Naive B cell (primary cell): ENCODE results near the gene MPHOSPH8. TPM values are rescaled to one million over a fixed set of nuclear protein-coding genes. Genes with fewer than 3 reads are reported as not detected.

Experiments used
- ATAC-seq, 2 donors: fragments of 150-1000 bp; cut with Tn5 transposase; 2 replicates each; pipeline ENCODE4 v1.10.0; 2021; ENCODE audit warnings: low read depth in 2 of 2, mild to moderate bottlenecking in 2 of 2, moderate library complexity in 2 of 2
- DNase-seq: peaks from one replicate; pipeline ENCODE4 v3.0.0; 2022
- H3K27ac Mint-ChIP-seq, 6 donors: one replicate each; pipeline ENCODE4 v1.8.0; 2020 to 2022; ENCODE audit warnings: mild to moderate bottlenecking in 6 of 6, mixed read lengths in 6 of 6, moderate library complexity in 5 of 6, inconsistent platforms in 2 of 6
- H3K27me3 Mint-ChIP-seq, 3 donors: one replicate each; pipeline ENCODE4 v1.8.0; 2021 to 2022; ENCODE audit warnings: mixed read lengths in 3 of 3, mild to moderate bottlenecking in 1 of 3
- H3K36me3 Mint-ChIP-seq, 2 donors: one replicate each; pipeline ENCODE4 v1.8.0; 2020 to 2022; ENCODE audit warnings: mixed read lengths in 2 of 2, inconsistent platforms in 1 of 2, mild to moderate bottlenecking in 1 of 2
- H3K4me1 Mint-ChIP-seq, 3 donors: one replicate each; pipeline ENCODE4 v1.8.0; 2020 to 2022; ENCODE audit warnings: mixed read lengths in 3 of 3, inconsistent platforms in 1 of 3, mild to moderate bottlenecking in 1 of 3, moderate library complexity in 1 of 3
- H3K4me3 Mint-ChIP-seq, 8 donors: one replicate each; pipeline ENCODE4 v1.8.0; 2020 to 2022; ENCODE audit warnings: mild to moderate bottlenecking in 8 of 8, mixed read lengths in 8 of 8, moderate library complexity in 8 of 8, inconsistent platforms in 2 of 8
- H3K9me3 Mint-ChIP-seq, 7 donors: one replicate each; pipeline ENCODE4 v1.8.0; 2020 to 2022; ENCODE audit warnings: mixed read lengths in 7 of 7, mild to moderate bottlenecking in 5 of 7, inconsistent platforms in 2 of 7, moderate library complexity in 1 of 7
- polyA plus RNA-seq, 6 donors: library from polyadenylated mRNA; unstranded; fragments of 300-500 nt; fragmentation: Illumina TruSeq; gene quantifications; one replicate each; pipeline ENCODE4 v1.2.3, GENCODE V29; 2021; ENCODE audit warnings: low read depth in 6 of 6

Gene MPHOSPH8
- 10 to 100 TPM in 4 of 6 donors, 1 to 10 TPM in 2; 9.4 to 20.9 (median 10.8) TPM for polyA plus RNA-seq

GRCh38 chr13:19633479-19634255 is at the start of gene MPHOSPH8:
Gene MPHOSPH8, plus strand, starts transcription at chr13:19633659. Its CDS starts 90 bp downstream, at chr13:19633749.
- DNase-seq (peak; percentile 91), ATAC-seq (peak; percentile 96 to 97)
- peak within 1 kb of the TSS; percentile 95 to 100 (median 100) for H3K27ac Mint-ChIP-seq
- peaks cover 0 to 14% (median 3%) of the 10 kb centered on the region in 3 donors for H3K27me3 Mint-ChIP-seq
- H3K4me1 Mint-ChIP-seq = peaks cover 23 to 47% (median 40%) of the 10 kb centered on the region in 3 donors
- H3K4me3 Mint-ChIP-seq = peak within 1 kb of the TSS; percentile 98 to 100 (median 100)
- H3K9me3 Mint-ChIP-seq = peaks cover 0 to 15% (median 6%) of the 10 kb centered on the region in 7 donors
- H3K36me3 Mint-ChIP-seq = peaks cover 0 to 13% of the 10 kb centered on the region in 2 donors

GRCh38 chr13:19586904-19587634 is 46.4 kb upstream of the MPHOSPH8 start:
- peak overlapping the region; percentile 73 to 94 (median 84) for H3K4me3 Mint-ChIP-seq
- peaks cover 11 to 19% of the 10 kb centered on the region in 2 donors for H3K36me3 Mint-ChIP-seq
- peak overlapping the region; percentile 37 to 91 (median 56) for H3K27ac Mint-ChIP-seq
- ATAC-seq = peak; percentile 93 to 95
- peaks cover 13 to 61% (median 50%) of the 10 kb centered on the region in 7 donors for H3K9me3 Mint-ChIP-seq
- peak; percentile 44 for DNase-seq
- H3K4me1 Mint-ChIP-seq = peaks cover 20 to 30% (median 24%) of the 10 kb centered on the region in 3 donors
- H3K27me3 Mint-ChIP-seq = peaks cover 16 to 52% (median 25%) of the 10 kb centered on the region in 3 donors

- DNase-seq (no peak), ATAC-seq (no peak)
- Mint-ChIP-seq H3K4me3 (peak overlapping the region; percentile 73 to 94 (median 84)), H3K27ac (peak overlapping the region in 1 of 6 donors; percentile 54), H3K9me3 (peaks cover 9 to 54% (median 46%) of the 10 kb centered on the region in 7 donors), H3K36me3 (peaks cover 11 to 19% of the 10 kb centered on the region in 2 donors), H3K27me3 (peaks cover 11 to 47% (median 24%) of the 10 kb centered on the region in 3 donors), H3K4me1 (peaks cover 20 to 30% (median 25%) of the 10 kb centered on the region in 3 donors)
Measured at GRCh38 chr13:19587635-19588300, 45.7 kb upstream of the MPHOSPH8 start.

- Mint-ChIP-seq H3K9me3 (peaks cover 5 to 41% (median 31%) of the 10 kb centered on the region in 7 donors), H3K27me3 (peaks cover 20 to 33% (median 21%) of the 10 kb centered on the region in 3 donors), H3K4me3 (no peak overlapping the region), H3K4me1 (peaks cover 20 to 30% (median 25%) of the 10 kb centered on the region in 3 donors), H3K27ac (no peak overlapping the region), H3K36me3 (peaks cover 11 to 19% of the 10 kb centered on the region in 2 donors)
- DNase-seq = no peak
- ATAC-seq = no peak
Measured at GRCh38 chr13:19589312-19589711, 44.1 kb upstream of the MPHOSPH8 start.

GRCh38 chr13:19590423-19590822 is 43.0 kb upstream of the MPHOSPH8 start:
- DNase-seq = no peak
- Mint-ChIP-seq H3K4me1 (peaks cover 20 to 30% (median 25%) of the 10 kb centered on the region in 3 donors), H3K4me3 (no peak overlapping the region), H3K36me3 (peaks cover 11 to 19% of the 10 kb centered on the region in 2 donors), H3K27me3 (peaks cover 24 to 32% (median 24%) of the 10 kb centered on the region in 3 donors), H3K27ac (peak overlapping the region in 2 of 6 donors; percentile 14 to 47), H3K9me3 (peaks cover 7 to 36% (median 27%) of the 10 kb centered on the region in 7 donors)
- ATAC-seq = no peak

- H3K36me3 Mint-ChIP-seq = peaks cover 7 to 19% of the 10 kb centered on the region in 2 donors
- H3K27me3 Mint-ChIP-seq = peaks cover 26 to 43% (median 37%) of the 10 kb centered on the region in 3 donors
- peaks cover 5 to 26% (median 18%) of the 10 kb centered on the region in 7 donors for H3K9me3 Mint-ChIP-seq
- peaks cover 14 to 23% (median 20%) of the 10 kb centered on the region in 3 donors for H3K4me1 Mint-ChIP-seq
- peak overlapping the region in 1 of 6 donors; percentile 40 for H3K27ac Mint-ChIP-seq
- DNase-seq (no peak), ATAC-seq (peak; percentile 23 to 42)
- peak overlapping the region in 1 of 8 donors; percentile 67 for H3K4me3 Mint-ChIP-seq
Measured at GRCh38 chr13:19591864-19592263, 41.6 kb upstream of the MPHOSPH8 start.

GRCh38 chr13:19592657-19593180 is 40.7 kb upstream of the MPHOSPH8 start:
- DNase-seq = no peak
- ATAC-seq = no peak
- Mint-ChIP-seq H3K27me3 (peaks cover 29 to 49% (median 40%) of the 10 kb centered on the region in 3 donors), H3K4me3 (peak overlapping the region in 1 of 8 donors; percentile 52), H3K36me3 (peaks cover 0 to 14% of the 10 kb centered on the region in 2 donors), H3K4me1 (peaks cover 5 to 14% (median 11%) of the 10 kb centered on the region in 3 donors), H3K27ac (no peak overlapping the region), H3K9me3 (peaks cover 3 to 18% (median 10%) of the 10 kb centered on the region in 7 donors)

GRCh38 chr13:19596086-19596485 is 37.4 kb upstream of the MPHOSPH8 start:
- Mint-ChIP-seq H3K27ac (no peak overlapping the region), H3K27me3 (peaks cover 49 to 63% (median 49%) of the 10 kb centered on the region in 3 donors), H3K4me1 (peaks cover 0 to 7% (median 5%) of the 10 kb centered on the region in 3 donors), H3K4me3 (no peak overlapping the region), H3K9me3 (peaks cover 0 to 4% (median 2%) of the 10 kb centered on the region in 7 donors), H3K36me3 (peaks cover 0 to 8% of the 10 kb centered on the region in 2 donors)
- ATAC-seq = no peak
- no peak for DNase-seq

GRCh38 chr13:19596960-19597361 is 36.5 kb upstream of the MPHOSPH8 start:
- no peak for ATAC-seq
- Mint-ChIP-seq H3K4me1 (peaks cover 0 to 2% (median under 1%) of the 10 kb centered on the region in 3 donors), H3K4me3 (no peak overlapping the region), H3K27me3 (peaks cover 45 to 61% (median 49%) of the 10 kb centered on the region in 3 donors), H3K9me3 (peaks cover 0 to 4% (median 2%) of the 10 kb centered on the region in 7 donors), H3K27ac (no peak overlapping the region), H3K36me3 (peaks cover 0 to 8% of the 10 kb centered on the region in 2 donors)
- DNase-seq = no peak

GRCh38 chr13:19597523-19597922 is 35.9 kb upstream of the MPHOSPH8 start:
- Mint-ChIP-seq H3K9me3 (peaks cover 0 to 4% (median 2%) of the 10 kb centered on the region in 7 donors), H3K27me3 (peaks cover 44 to 60% (median 50%) of the 10 kb centered on the region in 3 donors), H3K4me1 (peaks cover 0 to 1% (median 0%) of the 10 kb centered on the region in 3 donors), H3K27ac (peak overlapping the region in 2 of 6 donors; percentile 21 to 68), H3K4me3 (no peak overlapping the region), H3K36me3 (peaks cover 0 to 8% of the 10 kb centered on the region in 2 donors)
- no peak for DNase-seq
- no peak for ATAC-seq

GRCh38 chr13:19601749-19602725 is 31.4 kb upstream of the MPHOSPH8 start:
- Mint-ChIP-seq H3K36me3 (peaks cover 12 to 27% of the 10 kb centered on the region in 2 donors), H3K4me1 (peaks cover 0 to 5% (median 5%) of the 10 kb centered on the region in 3 donors), H3K27me3 (peaks cover 55 to 79% (median 55%) of the 10 kb centered on the region in 3 donors), H3K27ac (no peak overlapping the region), H3K9me3 (peaks cover 3 to 23% (median 16%) of the 10 kb centered on the region in 7 donors), H3K4me3 (peak overlapping the region; percentile 27 to 79 (median 70))
- ATAC-seq (peak; percentile 89), DNase-seq (peak; percentile 21)
